Heart left ventricle (tissue), 13 donors: ENCODE measurements around the gene MYL3.

Source experiments
- POLR2A ChIP-seq, 2 donors: fragments of 450-650 bp; IDR thresholded peaks; one replicate each; pipeline ENCODE4 v1.6.1; 2017; ENCODE audit warnings: antibody characterized with exemption in 2 of 2, mild to moderate bottlenecking in 2 of 2, moderate library complexity in 2 of 2
- TF ChIP-seq, protein P1 (sequence below), 12 donors: fragments of 200-600 bp; sonication (generic) in 4 of 12; IDR thresholded peaks; one replicate each; pipeline versions ENCODE4 v1.5.0 to v1.8.0; 2018 to 2022; ENCODE audit warnings: antibody characterized with exemption in 12 of 12, mild to moderate bottlenecking in 5 of 12
- donor health status: ischemic (EF 13 %, LVEDD 7.1; RV severe dilation, severe dysfunction).
- donor health status: DM: no; HTN: yes; CAD: no.
- donor health status: DM: no; HTN: no; CAD: no.
- donor health status: ischemic (EF 25% LVEDD 6.9; RV normal size, moderate dysfunction).
- donor health status: ischemic (EF 25% LVEDD 5.7; RV mildly dilated, moderate dysfunction).
- donor health status: ischemic (EF 35%, LVEDD 5.7; RV mildly dilated, moderate dysfunction).
- donor health status: nonischemic (EF 11% LVEDD 7.7; RV severe dilation, severe dysfunction).
- donor health status: DM: yes; HTN: yes; CAD: no.
- donor health status: PGD.
- donor health status: ischemic (EF 29% LVEDD 5.4; RV normal size, mild dysfunction).
- donor health status: nonischemic (EF 23%, LVEDD 6.1; RV moderate dilation, normal function).

DNA sequence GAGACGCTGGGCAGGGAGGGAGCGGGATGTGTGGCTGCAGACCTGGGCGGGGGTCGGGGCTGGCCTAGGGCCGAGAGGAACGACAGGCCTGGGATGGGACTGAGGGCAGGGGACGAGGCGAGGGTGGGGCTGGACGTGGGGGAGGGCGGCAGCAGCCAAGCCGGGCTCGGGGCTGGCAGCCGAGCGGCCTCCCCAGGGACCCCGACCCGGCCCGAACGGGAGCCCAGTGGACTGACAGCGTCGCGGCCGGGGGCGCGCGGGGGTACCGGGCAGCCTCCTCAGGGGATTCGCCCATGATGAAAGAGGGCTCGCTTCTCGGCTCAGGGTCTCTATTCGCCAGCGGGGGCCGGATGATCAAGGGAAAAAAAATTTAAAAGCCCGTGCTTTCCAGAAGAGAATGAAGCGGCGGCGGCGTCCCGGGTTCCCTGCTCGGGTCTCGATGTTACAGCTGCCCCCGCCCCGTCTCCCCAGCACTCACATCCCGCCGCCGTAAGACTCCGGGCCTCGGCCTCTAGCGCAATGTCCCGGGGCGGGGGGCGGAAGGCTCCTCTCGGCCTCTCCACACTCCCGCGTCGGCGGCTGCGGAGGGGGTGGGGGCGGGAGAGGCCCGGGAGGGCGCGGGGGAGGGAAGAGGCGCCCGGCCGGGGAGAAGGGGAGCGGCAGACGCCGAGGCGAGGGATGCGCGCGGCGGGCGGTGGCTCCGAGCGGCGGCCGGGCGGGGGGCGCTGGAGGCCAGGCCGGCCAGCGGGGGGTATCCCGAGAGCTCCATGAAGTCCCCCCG lies 18.5 kb upstream of the MYL3 start:
- TF ChIP-seq, protein P1, sequence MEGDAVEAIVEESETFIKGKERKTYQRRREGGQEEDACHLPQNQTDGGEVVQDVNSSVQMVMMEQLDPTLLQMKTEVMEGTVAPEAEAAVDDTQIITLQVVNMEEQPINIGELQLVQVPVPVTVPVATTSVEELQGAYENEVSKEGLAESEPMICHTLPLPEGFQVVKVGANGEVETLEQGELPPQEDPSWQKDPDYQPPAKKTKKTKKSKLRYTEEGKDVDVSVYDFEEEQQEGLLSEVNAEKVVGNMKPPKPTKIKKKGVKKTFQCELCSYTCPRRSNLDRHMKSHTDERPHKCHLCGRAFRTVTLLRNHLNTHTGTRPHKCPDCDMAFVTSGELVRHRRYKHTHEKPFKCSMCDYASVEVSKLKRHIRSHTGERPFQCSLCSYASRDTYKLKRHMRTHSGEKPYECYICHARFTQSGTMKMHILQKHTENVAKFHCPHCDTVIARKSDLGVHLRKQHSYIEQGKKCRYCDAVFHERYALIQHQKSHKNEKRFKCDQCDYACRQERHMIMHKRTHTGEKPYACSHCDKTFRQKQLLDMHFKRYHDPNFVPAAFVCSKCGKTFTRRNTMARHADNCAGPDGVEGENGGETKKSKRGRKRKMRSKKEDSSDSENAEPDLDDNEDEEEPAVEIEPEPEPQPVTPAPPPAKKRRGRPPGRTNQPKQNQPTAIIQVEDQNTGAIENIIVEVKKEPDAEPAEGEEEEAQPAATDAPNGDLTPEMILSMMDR (IDR thresholded peaks at IDR 0.05) = no peak
- no peak for TF ChIP-seq POLR2A (IDR thresholded peaks at IDR 0.05)
